K562 (cell line): ENCODE measurements around the gene ACTR3C. TPM values are rescaled to one million over a fixed set of nuclear protein-coding genes. Genes with fewer than 3 reads are reported as not detected.
A peak's percentile ranks its signal among the peaks of the same experiment; 100 is the strongest.

Experiments
- ADNP ChIP-seq: fragments of 200-800 bp; sonication (Bioruptor generic); IDR thresholded peaks from 2 replicates; pipeline ENCODE4 v1.6.1; 2016; ENCODE audit warnings: missing genetic modification characterization, missing compliant biosample characterization
- ATF2 ChIP-seq: sonication (generic); formaldehyde crosslinking; IDR thresholded peaks from 2 replicates; pipeline ENCODE4 v1.8.1; 2022; ENCODE audit warnings: missing genetic modification reagents
- ATF6 ChIP-seq: sonication (generic); formaldehyde crosslinking; IDR thresholded peaks from 2 replicates; pipeline ENCODE4 v1.4.0; 2020; ENCODE audit warnings: mild to moderate bottlenecking, missing genetic modification reagents
- CBX2 ChIP-seq: fragments of 200-600 bp; sonication (generic); IDR thresholded peaks from one replicate; pipeline ENCODE4 v1.6.1; 2012; ENCODE audit warnings: mild to moderate bottlenecking, low read length, inconsistent platforms; ENCODE audit not compliant: insufficient read depth, poor library complexity, severe bottlenecking
- CHCHD3 ChIP-seq: fragments of 250-450 bp; sonication (Bioruptor Pico); IDR thresholded peaks from 2 replicates; pipeline ENCODE4 v2.1.2; 2022; ENCODE audit warnings: mild to moderate bottlenecking
- CSDE1 ChIP-seq, 2 experiments: fragments of 450-650 bp; IDR thresholded peaks; 2 replicates each; pipeline ENCODE4 v1.6.1; 2016; ENCODE audit warnings: mild to moderate bottlenecking in 1 of 2
- E2F6 ChIP-seq, 2 experiments: IDR thresholded peaks; 2 replicates each; pipeline ENCODE4 v1.6.1; 2011; ENCODE audit warnings: borderline replicate concordance in 1 of 2, control low read depth in 1 of 2, low read depth in 1 of 2, low read length in 1 of 2, mild to moderate bottlenecking in 1 of 2, mixed read lengths in 1 of 2, moderate library complexity in 1 of 2; ENCODE audit not compliant: insufficient read depth in 1 of 2, insufficient read length in 1 of 2, poor library complexity in 1 of 2, severe bottlenecking in 1 of 2; ENCODE audit errors: extremely low read depth in 1 of 2
- ILK ChIP-seq: fragments of 450-650 bp; IDR thresholded peaks from 2 replicates; pipeline ENCODE4 v1.6.1; 2016; ENCODE audit warnings: missing genetic modification characterization, low read depth, mild to moderate bottlenecking, missing compliant biosample characterization, moderate library complexity, borderline replicate concordance
- NFIX ChIP-seq: fragments of 250-450 bp; sonication (Bioruptor Pico); IDR thresholded peaks from 2 replicates; pipeline ENCODE4 v1.4.0; 2020; ENCODE audit warnings: low read depth, mild to moderate bottlenecking, moderate library complexity
- PCBP2 ChIP-seq: fragments of 200-400 bp; formaldehyde crosslinking; IDR thresholded peaks from 2 replicates; pipeline ENCODE4 v1.6.1; 2018; ENCODE audit warnings: low read length, low read depth, mild to moderate bottlenecking, moderate library complexity; ENCODE audit not compliant: poor library complexity, severe bottlenecking
- TAF9B ChIP-seq: fragments of 450-650 bp; IDR thresholded peaks from 2 replicates; pipeline ENCODE4 v1.6.1; 2018; ENCODE audit warnings: mild to moderate bottlenecking; ENCODE audit not compliant: partially characterized antibody
- ZBTB1 ChIP-seq: sonication (generic); formaldehyde crosslinking; IDR thresholded peaks from 2 replicates; pipeline ENCODE4 v1.8.1; 2023; ENCODE audit warnings: missing genetic modification reagents, low read depth, mild to moderate bottlenecking, borderline replicate concordance
- ZNF212 ChIP-seq: fragments of 450-650 bp; formaldehyde crosslinking; IDR thresholded peaks from 2 replicates; pipeline ENCODE4 v1.4.0; 2020; ENCODE audit warnings: mild to moderate bottlenecking
- polyA plus RNA-seq, 8 experiments: library from polyadenylated mRNA; depleted of rRNA in 4 of 8; stranded (reverse) in 5 of 8; unstranded in 3 of 8; fragments of >200 nt; fragmentation: Nextera tagmentation in 2 of 8; fragmentation: Illumina TruSeq in 1 of 8; extraction: Ambion mirVana in 2 of 8; extraction: Trizol in 1 of 8; gene quantifications; 2 replicates each; pipeline versions ENCODE4 v1.2.1 to v1.2.3, GENCODE V29; 2011 to 2014; ENCODE audit warnings: inconsistent platforms in 1 of 8, missing spikeins in 1 of 8
- total RNA-seq, 7 experiments: library from RNA; depleted of rRNA in 6 of 7; stranded (reverse); fragments of >200 nt in 6 of 7; fragmentation: Illumina TruSeq in 2 of 7; extraction: Trizol in 2 of 7; gene quantifications; 2 replicates each; pipeline versions ENCODE4 v1.2.1 to v1.2.3, GENCODE V29; 2011 to 2021; ENCODE audit warnings: low replicate concordance in 1 of 7
- TF ChIP-seq, protein P1 (sequence below): fragments of 250-450 bp; sonication (Bioruptor Pico); IDR thresholded peaks from 2 replicates; pipeline ENCODE4 v1.5.0; 2021; ENCODE audit warnings: mild to moderate bottlenecking, moderate library complexity
- TF ChIP-seq, protein P2 (sequence below): fragments of 250-450 bp; sonication (Bioruptor Pico); IDR thresholded peaks from 2 replicates; pipeline ENCODE4 v1.8.0; 2022; ENCODE audit warnings: moderate library complexity, mild to moderate bottlenecking, inconsistent platforms

ACTR3C gene
- total and polyA plus RNA-seq, 9 of the 15 experiments (the other 6 are each of a cell fraction or from before 2014, with no cell fraction given) = 9.0 to 35.4 (median 13.3) TPM

DNA sequence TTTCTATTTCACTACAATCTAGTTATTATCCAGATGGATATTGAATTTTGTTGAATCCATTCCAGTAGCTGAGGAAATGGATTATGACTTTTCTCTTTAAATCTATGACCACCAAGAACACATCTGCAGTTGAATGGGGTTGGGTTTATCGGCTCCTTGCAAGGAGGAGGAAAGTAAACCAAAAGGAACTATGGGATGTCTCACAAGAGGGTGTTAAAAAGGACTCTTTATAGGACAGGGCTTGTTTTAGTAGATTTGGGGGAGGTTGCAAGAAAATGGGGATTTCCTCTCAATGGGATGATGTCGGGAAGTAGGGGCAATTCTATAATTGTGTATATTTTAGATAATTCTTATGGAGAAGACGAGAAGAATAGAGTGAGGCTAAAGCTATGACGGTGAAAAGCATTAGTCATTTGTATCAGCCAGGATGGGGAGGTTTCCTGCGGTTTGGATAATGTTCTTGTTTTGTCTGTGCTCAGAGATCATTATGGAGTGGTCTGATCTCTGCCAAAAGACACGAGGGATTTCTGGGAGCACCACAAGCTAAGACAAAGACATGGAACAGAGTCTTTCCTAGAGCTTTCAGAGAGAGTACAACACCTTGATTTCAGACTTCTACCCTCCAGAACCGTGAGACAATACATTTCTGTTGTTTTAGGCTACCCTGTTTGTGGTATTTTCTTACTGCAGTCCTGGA lies 5.4 kb downstream of the ACTR3C start (continued):
- no peak for TF ChIP-seq ATF6
- TF ChIP-seq E2F6 (IDR thresholded peaks at IDR 0.05; ENCODE audit: borderline replicate concordance in 1 of 2, extremely low read depth in 1 of 2, insufficient read depth in 1 of 2, insufficient read length in 1 of 2, low read depth in 1 of 2, low read length in 1 of 2, poor library complexity in 1 of 2, severe bottlenecking in 1 of 2) = peak in 1 of 2 experiments; percentile 55
- TF ChIP-seq ILK (tag) = 0 out of 2 replicates have a peak, but pooled peaks have one; percentile 13
- no peak for TF ChIP-seq ZNF212
- TF ChIP-seq ADNP (tag) = no peak
- TF ChIP-seq, protein P1, sequence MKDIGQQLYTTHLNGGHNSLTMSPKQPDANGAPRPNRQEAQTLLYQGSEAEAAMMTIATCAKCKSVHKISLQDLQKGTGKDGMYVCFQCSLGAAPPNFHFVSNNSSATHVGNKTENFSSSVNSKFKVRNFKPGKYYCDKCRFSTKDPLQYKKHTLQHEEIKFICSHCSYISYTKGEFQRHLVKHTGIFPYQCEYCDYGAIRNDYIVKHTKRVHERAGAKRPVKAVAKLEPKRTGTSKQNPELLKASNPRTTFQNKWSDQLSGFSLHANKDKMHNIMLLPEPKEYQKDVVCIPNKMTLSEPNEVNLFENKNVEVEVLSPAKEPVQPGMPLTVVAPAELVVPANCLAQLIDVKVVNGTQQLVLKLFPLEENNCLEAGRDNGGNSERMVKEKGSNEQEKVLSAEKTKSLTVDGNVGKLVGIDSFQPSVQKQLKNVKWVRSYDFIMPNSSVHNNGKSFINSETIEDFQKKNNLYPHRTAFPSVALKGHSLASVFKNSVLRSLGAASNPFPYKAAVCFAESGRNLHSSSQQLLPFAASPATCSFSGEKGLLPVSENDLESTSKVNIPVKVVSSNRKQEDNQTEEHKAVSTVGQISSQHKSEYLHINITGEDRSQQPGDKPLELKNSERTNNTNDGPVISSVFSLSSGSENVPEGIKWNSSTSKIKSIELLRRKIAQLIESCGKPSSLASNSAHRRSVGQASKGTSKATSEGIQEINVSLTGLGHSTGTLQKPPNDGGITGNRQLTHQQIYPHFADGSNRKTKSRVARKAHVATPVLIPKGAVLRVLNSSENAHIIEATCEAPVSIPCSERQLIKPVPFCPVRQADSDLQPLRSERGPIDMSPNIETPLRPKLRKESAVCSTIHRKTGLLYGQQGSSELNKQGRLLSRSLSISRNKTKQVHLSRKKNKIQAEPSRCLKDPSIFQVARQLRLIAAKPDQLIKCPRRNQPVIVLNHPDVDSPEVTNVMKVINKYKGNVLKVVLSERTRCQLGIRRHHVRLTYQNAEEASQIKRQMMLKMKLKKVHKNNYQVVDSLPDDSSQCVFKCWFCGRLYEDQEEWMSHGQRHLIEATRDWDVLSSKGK = no peak
- no peak for TF ChIP-seq CBX2
- no peak for TF ChIP-seq ZBTB1 (CRISPR knock-in tag)
- TF ChIP-seq PCBP2 = no peak
- TF ChIP-seq NFIX = no peak
- no peak for TF ChIP-seq ATF2 (CRISPR knock-in tag)
- no peak for TF ChIP-seq CHCHD3 (CRISPR knock-in tag)
- TF ChIP-seq, protein P2, sequence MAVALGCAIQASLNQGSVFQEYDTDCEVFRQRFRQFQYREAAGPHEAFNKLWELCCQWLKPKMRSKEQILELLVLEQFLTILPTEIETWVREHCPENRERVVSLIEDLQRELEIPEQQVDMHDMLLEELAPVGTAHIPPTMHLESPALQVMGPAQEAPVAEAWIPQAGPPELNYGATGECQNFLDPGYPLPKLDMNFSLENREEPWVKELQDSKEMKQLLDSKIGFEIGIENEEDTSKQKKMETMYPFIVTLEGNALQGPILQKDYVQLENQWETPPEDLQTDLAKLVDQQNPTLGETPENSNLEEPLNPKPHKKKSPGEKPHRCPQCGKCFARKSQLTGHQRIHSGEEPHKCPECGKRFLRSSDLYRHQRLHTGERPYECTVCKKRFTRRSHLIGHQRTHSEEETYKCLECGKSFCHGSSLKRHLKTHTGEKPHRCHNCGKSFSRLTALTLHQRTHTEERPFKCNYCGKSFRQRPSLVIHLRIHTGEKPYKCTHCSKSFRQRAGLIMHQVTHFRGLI (CRISPR knock-in tag) = no peak
- TF ChIP-seq TAF9B = peak; percentile 47
- no peak for TF ChIP-seq CSDE1 (IDR thresholded peaks at IDR 0.05)
